ENCODE data around the gene PRR33.

Gene PRR33

GRCh38 chr11:1847006-1847735 is 44.5 kb downstream of the PRR33 start:
- no peak for DNase-seq (ENCODE audit: low read depth in 2 of 2)

DNA sequence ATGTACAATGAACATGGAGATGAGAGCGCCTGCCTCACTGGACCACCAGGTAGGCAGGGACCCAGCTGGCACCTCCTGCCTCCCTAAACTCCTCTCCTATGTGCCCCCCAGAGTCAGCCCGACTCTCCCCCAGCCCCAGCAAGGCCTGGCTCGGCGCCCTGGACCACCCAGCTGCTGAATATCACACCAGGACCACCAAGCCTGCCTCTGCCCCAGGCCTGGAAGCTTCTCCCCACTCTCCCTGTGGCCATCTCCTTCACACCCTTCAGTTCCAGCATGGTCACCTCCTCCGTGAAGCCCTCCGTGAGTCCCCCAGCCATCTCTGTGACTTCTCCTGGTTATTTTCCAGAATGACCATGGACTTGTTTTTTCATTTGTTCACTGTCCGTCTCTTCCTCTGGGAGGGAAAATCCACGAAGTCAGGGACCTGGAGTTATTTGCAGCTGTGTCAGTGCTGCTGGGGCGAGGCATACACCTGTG is 45.2 kb downstream of the PRR33 start:
- DNase-seq (ENCODE audit: low read depth in 2 of 2) = no peak

- no peak for DNase-seq (ENCODE audit: low read depth in 2 of 2)
Measured at GRCh38 chr11:1845561-1846452, 45.9 kb downstream of the PRR33 start.

DNA sequence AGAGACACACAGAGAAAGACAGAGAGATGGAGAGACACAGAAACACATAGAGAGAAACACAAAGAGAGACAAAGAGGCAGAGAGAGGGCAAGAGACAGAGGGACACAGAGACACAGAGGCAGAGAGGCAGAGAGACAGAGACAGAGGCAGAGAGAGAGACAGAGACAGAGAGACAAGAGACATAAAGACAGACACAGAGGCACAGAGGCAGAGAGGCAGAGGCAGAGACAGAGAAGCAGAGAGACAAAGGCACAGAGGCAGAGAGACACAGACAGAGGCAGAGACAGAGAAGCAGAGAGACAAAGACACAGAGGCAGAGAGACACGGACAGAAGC is 46.6 kb downstream of the PRR33 start:
- DNase-seq (ENCODE audit: low read depth in 2 of 2) = no peak

- DNase-seq (ENCODE audit: low read depth in 2 of 2) = peak in 1 of 2 donors; percentile 16
Measured at GRCh38 chr11:1844221-1845094, 47.2 kb downstream of the PRR33 start.

GRCh38 chr11:1843796-1844195 is 47.9 kb downstream of the PRR33 start:
- DNase-seq (ENCODE audit: low read depth in 2 of 2) = no peak

GRCh38 chr11:1843098-1843473 is 48.6 kb downstream of the PRR33 start:
- no peak for DNase-seq (ENCODE audit: low read depth in 2 of 2)

DNA sequence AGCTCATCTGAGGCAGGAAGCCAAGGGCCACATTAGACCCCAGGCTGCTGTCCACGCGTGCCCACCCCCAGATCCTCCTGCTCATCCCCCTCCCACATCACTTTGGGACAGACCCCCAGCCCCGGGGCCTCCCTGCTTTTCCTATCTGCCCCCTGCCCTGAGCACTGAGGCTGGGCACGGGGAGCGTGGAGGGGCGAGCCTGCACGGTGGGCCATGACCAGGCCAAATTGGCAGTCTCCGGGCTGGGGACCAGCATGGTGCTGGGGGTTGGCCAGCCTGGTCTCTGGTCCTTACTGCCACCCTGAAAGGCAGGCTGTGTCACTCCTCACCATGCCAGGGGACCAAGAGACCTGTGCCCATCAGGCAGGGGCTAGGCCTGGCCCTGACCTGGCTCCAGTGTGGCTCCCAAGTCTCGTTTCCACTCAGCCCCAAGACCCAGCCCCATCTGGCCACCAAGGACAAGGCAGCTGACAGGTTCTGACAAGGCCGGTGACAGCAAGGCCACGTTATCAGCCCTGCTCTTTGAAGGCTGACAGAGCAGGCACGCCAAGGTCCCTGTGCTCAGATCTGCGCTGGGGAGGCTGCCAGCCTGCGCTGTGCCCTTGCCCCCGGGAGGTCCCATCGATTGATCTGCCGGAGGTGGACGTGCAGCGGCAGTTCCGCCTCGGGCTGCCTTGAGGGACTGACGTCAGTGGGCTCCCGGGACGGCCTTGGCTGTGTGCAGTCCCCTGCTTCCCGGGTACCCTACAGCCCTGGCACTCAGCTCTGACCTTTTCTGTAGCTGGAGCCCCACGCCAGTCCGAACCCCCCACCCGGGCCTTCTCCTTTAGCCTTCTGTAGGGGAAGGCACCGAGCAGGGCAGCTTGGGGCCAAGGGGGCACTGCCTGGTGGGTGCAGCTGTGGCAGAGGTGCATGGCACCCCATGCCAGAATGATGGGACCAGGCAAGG is 49.3 kb downstream of the PRR33 start:
- DNase-seq (ENCODE audit: low read depth in 2 of 2) = no peak

GRCh38 chr11:1841511-1842148 is 50.1 kb downstream of the PRR33 start:
- DNase-seq (ENCODE audit: low read depth in 2 of 2) = no peak

DNA sequence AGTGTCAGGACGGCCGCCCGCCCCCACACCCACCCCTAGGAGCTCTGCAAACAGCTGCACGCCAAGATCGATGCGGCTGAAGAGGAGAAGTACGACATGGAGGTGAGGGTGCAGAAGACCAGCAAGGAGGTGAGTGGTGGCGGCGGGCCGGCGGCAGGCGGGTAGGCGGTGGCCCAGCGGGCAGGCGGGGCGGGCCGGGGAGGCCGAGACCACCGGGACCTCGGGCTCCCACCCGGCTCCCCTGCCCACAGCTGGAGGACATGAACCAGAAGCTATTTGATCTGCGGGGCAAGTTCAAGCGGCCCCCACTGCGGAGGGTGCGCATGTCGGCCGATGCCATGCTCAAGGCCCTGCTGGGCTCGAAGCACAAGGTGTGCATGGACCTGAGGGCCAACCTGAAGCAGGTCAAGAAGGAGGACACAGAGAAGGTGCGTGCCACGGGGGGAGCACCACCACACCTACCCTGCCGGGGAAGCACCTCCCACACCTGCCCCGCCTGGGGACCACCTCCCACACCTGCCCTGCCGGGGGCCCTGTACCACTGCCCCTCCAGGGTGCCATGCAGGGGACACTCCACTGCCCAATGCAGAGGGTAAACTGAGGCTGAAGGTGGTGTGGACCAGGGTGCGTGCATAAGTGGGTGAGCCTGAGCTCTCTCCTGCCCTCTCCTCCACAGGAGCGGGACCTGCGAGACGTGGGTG is 50.8 kb downstream of the PRR33 start:
- no peak for DNase-seq (ENCODE audit: low read depth in 2 of 2)

DNA sequence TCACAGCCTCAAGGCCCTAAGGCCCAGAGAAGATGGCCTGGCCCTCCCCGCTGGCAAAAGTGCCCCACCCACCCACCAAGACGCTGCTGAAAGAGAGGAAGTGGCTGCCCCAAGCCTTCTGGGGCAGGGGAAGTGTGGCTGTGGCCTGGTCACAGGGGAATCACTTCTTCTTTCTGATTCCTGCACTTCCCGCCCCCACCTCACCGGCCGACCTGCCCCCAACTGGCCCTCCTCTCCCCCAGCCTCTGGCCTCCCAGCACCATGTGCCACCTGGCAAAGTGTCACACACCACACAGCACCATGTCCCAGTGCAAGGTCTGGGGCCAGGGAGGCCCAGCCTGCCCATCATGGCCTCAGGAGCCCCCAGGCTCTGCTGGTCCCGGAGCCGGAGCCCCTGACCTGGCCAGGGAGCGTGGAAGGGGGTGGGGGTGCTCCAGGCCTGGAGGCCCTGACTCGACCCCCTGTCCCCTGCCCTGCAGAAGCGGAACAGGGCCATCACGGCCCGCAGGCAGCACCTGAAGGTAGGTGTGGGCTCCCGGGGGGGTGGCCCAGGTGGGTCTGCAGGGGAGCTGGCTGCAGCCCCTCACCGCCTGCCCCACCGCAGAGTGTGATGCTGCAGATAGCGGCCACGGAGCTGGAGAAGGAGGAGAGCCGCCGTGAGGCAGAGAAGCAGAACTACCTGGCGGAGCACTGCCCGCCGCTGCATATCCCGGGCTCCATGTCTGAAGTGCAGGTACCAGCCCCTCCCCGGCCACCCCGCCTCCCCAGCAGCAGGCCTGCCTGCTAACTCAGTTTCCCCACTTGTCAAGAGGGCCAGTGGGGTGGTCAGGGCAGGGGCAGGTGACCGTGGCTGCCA is 51.5 kb downstream of the PRR33 start:
- no peak for DNase-seq (ENCODE audit: low read depth in 2 of 2)

GRCh38 chr11:1839204-1839923 is 52.3 kb downstream of the PRR33 start:
- no peak for DNase-seq (ENCODE audit: low read depth in 2 of 2)

- no peak for DNase-seq (ENCODE audit: low read depth in 2 of 2)
Measured at GRCh38 chr11:1838426-1839144, 53.1 kb downstream of the PRR33 start, which contains the start of gene TNNI2. TNNI2 (plus strand) TSS chr11:1838981; CDS start chr11:1839697, 716 bp downstream.

Data from activated CD8-positive, alpha-beta memory T cell treated with anti-CD3 and anti-CD28 coated beads for 4 hours (primary cell).